ENCODE measurements around the gene SRM. TPM values are rescaled to one million over a fixed set of nuclear protein-coding genes. Genes with fewer than 3 reads are reported as not detected.

SRM gene
- total RNA-seq = 21.0 and 24.2 TPM in 2 replicates

- Histone ChIP-seq H3K4me3 (ENCODE audit: insufficient read depth, low read length) (peak within 1 kb of the TSS; percentile 86), H3K4me1 (ENCODE audit: insufficient read depth, low read length) (peaks cover 21% of the 10 kb centered on the region), H3K79me2 (ENCODE audit: insufficient read depth, low read length) (peaks cover 27% of the 10 kb centered on the region), H4K20me1 (ENCODE audit: insufficient read depth, low read length) (no peaks in the 10 kb centered on the region), H3K27ac (ENCODE audit: low read depth, low read length) (peak within 1 kb of the TSS; percentile 65), H3K36me3 (ENCODE audit: insufficient read depth, low read length) (peaks cover 33% of the 10 kb centered on the region), H3K9me3 (ENCODE audit: low read depth, low read length) (no peaks in the 10 kb centered on the region), H2AFZ (ENCODE audit: low read length) (peak within 1 kb of the TSS; percentile 89), H3K4me2 (ENCODE audit: insufficient read depth, low read length) (peak within 1 kb of the TSS; percentile 93), H3K27me3 (ENCODE audit: insufficient read depth, low read length) (no peaks in the 10 kb centered on the region)
- no peak for TF ChIP-seq CTCF (IDR thresholded peaks at IDR 0.05; ENCODE audit: extremely low read depth, low read depth, low read length)
- peak; percentile 100 for DNase-seq (ENCODE audit: insufficient read length, low spot score, missing footprints)
Measured at GRCh38 chr1:11059968-11060830, at the start of gene SRM. Gene SRM, minus strand, starts transcription at chr1:11060018. Its CDS starts 75 bp downstream, at chr1:11059943.

GRCh38 chr1:11109047-11109760 lies 49.4 kb upstream of the SRM start:
- no peak overlapping the region for H3K27ac ChIP-seq (ENCODE audit: low read depth, low read length)
- H4K20me1 ChIP-seq (ENCODE audit: insufficient read depth, low read length) = no peaks in the 10 kb centered on the region
- no peaks in the 10 kb centered on the region for H3K4me1 ChIP-seq (ENCODE audit: insufficient read depth, low read length)
- no peak overlapping the region for H3K4me2 ChIP-seq (ENCODE audit: insufficient read depth, low read length)
- no peaks in the 10 kb centered on the region for H3K79me2 ChIP-seq (ENCODE audit: insufficient read depth, low read length)
- no peak for TF ChIP-seq CTCF (IDR thresholded peaks at IDR 0.05; ENCODE audit: extremely low read depth, low read depth, low read length)
- peaks cover 49% of the 10 kb centered on the region for H3K36me3 ChIP-seq (ENCODE audit: insufficient read depth, low read length)
- H3K9me3 ChIP-seq (ENCODE audit: low read depth, low read length) = no peaks in the 10 kb centered on the region
- no peak for DNase-seq (ENCODE audit: insufficient read length, low spot score, missing footprints)
- H2AFZ ChIP-seq (ENCODE audit: low read length) = no peak overlapping the region
- H3K27me3 ChIP-seq (ENCODE audit: insufficient read depth, low read length) = no peaks in the 10 kb centered on the region
- H3K4me3 ChIP-seq (ENCODE audit: insufficient read depth, low read length) = no peak overlapping the region

- Histone ChIP-seq H3K4me3 (ENCODE audit: insufficient read depth, low read length) (no peak overlapping the region), H4K20me1 (ENCODE audit: insufficient read depth, low read length) (no peaks in the 10 kb centered on the region), H3K27me3 (ENCODE audit: insufficient read depth, low read length) (no peaks in the 10 kb centered on the region), H3K79me2 (ENCODE audit: insufficient read depth, low read length) (no peaks in the 10 kb centered on the region), H3K9me3 (ENCODE audit: low read depth, low read length) (no peaks in the 10 kb centered on the region), H2AFZ (ENCODE audit: low read length) (no peak overlapping the region), H3K4me1 (ENCODE audit: insufficient read depth, low read length) (no peaks in the 10 kb centered on the region), H3K4me2 (ENCODE audit: insufficient read depth, low read length) (no peak overlapping the region), H3K27ac (ENCODE audit: low read depth, low read length) (no peak overlapping the region), H3K36me3 (ENCODE audit: insufficient read depth, low read length) (peaks cover 35% of the 10 kb centered on the region)
- DNase-seq (ENCODE audit: insufficient read length, low spot score, missing footprints) = peak; percentile 60
- TF ChIP-seq CTCF (IDR thresholded peaks at IDR 0.05; ENCODE audit: extremely low read depth, low read depth, low read length) = no peak
Measured at GRCh38 chr1:11107599-11107998, 47.8 kb upstream of the SRM start.

GRCh38 chr1:11105586-11105985 lies 45.8 kb upstream of the SRM start:
- Histone ChIP-seq H3K27me3 (ENCODE audit: insufficient read depth, low read length) (no peaks in the 10 kb centered on the region), H3K4me2 (ENCODE audit: insufficient read depth, low read length) (no peak overlapping the region), H3K36me3 (ENCODE audit: insufficient read depth, low read length) (peaks cover 29% of the 10 kb centered on the region), H2AFZ (ENCODE audit: low read length) (no peak overlapping the region), H3K27ac (ENCODE audit: low read depth, low read length) (no peak overlapping the region), H3K4me1 (ENCODE audit: insufficient read depth, low read length) (no peaks in the 10 kb centered on the region), H4K20me1 (ENCODE audit: insufficient read depth, low read length) (no peaks in the 10 kb centered on the region), H3K79me2 (ENCODE audit: insufficient read depth, low read length) (no peaks in the 10 kb centered on the region), H3K9me3 (ENCODE audit: low read depth, low read length) (no peaks in the 10 kb centered on the region), H3K4me3 (ENCODE audit: insufficient read depth, low read length) (no peak overlapping the region)
- no peak for TF ChIP-seq CTCF (IDR thresholded peaks at IDR 0.05; ENCODE audit: extremely low read depth, low read depth, low read length)
- no peak for DNase-seq (ENCODE audit: insufficient read length, low spot score, missing footprints)

All from osteoblast (primary cell).